Ammon's horn (tissue), 1 donor: ENCODE measurements around the gene SF1.
"Not testable (repeated sequence)": the region's sequence is repeated elsewhere in the genome, so short reads cannot be mapped to it uniquely, and the experiment has no call there.

Experiments
- DNase-seq: peaks from one replicate; pipeline ENCODE4 v3.0.0-alpha.2; 2016; ENCODE audit warnings: low spot score

Gene SF1, protein sequence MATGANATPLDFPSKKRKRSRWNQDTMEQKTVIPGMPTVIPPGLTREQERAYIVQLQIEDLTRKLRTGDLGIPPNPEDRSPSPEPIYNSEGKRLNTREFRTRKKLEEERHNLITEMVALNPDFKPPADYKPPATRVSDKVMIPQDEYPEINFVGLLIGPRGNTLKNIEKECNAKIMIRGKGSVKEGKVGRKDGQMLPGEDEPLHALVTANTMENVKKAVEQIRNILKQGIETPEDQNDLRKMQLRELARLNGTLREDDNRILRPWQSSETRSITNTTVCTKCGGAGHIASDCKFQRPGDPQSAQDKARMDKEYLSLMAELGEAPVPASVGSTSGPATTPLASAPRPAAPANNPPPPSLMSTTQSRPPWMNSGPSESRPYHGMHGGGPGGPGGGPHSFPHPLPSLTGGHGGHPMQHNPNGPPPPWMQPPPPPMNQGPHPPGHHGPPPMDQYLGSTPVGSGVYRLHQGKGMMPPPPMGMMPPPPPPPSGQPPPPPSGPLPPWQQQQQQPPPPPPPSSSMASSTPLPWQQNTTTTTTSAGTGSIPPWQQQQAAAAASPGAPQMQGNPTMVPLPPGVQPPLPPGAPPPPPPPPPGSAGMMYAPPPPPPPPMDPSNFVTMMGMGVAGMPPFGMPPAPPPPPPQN

DNA sequence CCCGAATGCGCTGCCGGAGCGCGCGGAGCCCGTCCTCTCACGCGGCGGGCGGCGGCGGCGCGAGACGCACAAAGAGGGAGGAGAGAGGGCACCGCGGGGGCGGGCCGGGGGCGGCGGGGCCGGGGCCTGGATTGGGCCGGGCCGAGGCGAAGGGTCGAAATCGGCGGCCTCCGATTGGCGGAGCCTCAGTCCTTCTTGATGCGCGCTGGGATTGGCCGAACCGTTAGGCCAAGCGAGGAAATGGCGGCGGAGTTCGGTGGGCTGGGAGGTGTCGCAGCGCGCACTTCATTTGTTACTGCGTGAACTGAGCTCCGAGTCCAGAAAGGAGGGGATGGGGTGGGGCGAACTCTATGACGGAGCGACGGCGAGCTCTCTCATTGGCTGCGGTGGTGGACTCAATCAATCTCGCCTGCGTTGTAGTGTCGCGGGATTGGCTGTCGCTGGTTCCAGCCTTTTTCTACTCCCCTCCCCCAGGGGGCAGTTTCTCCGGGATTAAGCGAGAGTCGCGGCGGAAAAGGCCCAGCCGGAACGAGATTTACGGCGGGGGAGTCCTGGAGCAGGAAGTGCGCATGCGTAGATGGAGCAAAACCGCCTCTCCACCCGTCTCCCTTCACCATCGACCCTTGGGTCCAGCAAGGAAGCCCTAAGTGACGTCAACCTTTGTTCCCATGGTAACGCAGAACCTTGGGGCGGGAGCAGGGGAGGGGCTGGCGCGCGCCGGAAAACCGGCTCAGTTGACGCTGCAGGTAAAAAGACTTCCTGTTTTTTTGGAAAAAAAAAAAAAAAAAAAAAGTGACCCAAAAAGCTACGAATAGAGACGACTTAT lies at the start of gene SF1:
TSS of gene SF1 (minus strand) at position 70 of the 826 bp plus-strand sequence. CDS start 150 bp downstream, outside the sequence.
- peak; percentile 100 for DNase-seq

GRCh38 chr11:64827451-64827839 lies 49.1 kb upstream of the SF1 start:
- no peak for DNase-seq

- no peak for DNase-seq
Observed at GRCh38 chr11:64826578-64827450, 48.5 kb upstream of the SF1 start.

DNA sequence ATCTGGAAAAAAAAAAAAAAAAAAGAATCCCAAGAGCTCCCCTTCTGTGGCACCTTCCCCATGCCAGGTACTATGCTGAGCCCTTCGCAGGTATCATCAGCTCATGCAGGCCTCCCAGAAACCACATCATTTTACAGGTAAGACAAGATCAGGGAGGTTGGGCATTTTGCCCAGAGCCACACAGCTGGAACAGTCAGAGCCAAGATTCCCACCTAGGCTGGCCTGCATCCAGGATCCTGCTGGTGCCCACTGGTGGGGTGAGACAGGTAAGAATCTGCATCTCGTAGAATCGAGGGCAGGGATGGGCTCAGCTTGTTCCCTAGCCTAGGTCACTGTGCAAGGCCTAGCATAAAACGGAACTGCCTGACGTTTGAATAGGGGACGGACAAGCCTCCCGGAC lies 47.7 kb upstream of the SF1 start:
- DNase-seq, result no peak

GRCh38 chr11:64823568-64824119 lies 45.3 kb upstream of the SF1 start:
- no peak for DNase-seq

DNA sequence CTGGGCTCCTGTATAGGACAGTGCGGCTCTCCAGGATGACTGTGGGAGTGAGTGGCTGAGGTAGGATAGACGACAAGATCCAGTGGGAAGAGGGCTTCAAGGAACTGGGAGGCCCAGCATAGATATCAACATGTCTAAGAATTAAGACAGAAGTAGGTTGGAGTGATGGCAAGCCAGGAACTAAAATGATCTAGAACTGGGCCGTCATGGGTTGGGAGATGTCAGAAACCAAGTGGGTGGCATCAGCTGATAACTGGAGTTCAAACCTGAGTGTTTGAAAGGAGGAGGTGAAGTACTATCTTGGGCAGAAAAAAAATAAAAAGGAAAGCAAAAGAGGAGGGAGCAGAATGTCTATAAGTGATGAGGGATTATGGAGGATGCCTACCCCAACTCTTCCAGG lies 39.1 kb upstream of the SF1 start:
- no peak for DNase-seq

DNA sequence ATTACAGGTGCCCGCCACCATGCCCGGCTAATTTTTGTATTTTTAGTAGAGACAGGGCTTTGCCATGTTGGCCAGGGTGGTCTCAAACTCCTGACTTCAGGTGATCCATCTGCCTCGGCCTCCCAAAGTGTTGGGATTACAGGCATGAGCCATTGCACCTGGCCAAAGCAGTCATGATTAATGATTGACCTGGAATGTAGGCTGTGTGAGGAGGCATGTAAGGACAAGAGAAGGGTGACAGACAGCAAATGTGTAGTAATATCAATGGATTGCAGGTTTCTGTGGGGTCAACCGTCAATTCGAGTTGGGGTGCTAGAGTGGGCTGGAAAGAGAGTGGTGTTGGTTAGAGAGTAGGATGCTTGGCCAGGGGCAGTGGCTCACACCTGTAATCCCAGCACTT lies 37.1 kb upstream of the SF1 start:
- DNase-seq, result not testable (repeated sequence)

DNA sequence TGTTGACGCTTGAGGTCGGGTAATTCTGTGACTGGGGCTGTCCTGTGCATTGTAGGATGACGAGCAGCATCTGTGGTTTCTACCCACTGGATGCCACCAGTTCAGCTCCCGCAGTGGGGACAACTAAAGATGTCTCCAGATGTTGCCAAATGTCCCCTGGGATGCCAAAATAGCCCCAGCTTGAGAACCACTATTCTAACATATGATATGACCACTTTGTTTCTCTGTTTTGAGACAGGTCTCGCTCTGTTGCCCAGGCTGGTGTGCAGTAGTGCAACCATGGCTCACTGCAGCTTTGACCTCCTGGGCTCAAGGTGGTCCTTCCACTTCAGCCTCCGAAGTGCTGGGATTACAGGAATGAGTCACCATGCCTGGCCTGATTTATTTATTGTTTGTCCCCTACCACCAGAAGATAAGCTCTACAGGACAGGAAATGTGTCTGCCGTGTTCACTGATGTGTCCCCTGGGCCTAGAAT lies 36.4 kb upstream of the SF1 start:
- no peak for DNase-seq

DNA sequence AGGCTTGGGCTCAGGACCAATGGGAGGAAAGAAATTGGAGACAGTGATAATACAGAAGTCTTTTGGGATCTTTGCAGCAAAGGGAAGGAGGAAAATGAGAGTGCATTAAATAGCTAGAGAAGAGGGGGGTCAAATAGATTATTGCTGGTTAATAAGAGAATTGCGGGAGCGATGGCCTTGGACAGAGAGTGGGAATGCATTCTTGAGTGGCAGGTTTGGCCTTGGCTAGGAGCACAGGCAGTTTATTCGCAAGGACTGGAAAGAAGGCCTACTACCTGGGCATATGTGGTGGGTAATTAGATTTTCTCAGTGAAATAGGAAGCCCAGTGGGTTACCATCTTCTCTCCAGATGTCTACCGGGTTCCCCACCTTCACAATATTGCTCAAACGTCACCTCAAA lies 35.5 kb upstream of the SF1 start:
- no peak for DNase-seq

- DNase-seq, result no peak
Observed at GRCh38 chr11:64810891-64811272, 32.5 kb upstream of the SF1 start.

GRCh38 chr11:64810271-64810890 lies 32.0 kb upstream of the SF1 start, which contains the start of gene MEN1:
TSS of gene MEN1 (minus strand) at chr11:64810551. CDS start at chr11:64810109, 442 bp downstream.
- DNase-seq, result peak; percentile 97

GRCh38 chr11:64809781-64810241 lies 31.5 kb upstream of the SF1 start:
- no peak for DNase-seq

DNA sequence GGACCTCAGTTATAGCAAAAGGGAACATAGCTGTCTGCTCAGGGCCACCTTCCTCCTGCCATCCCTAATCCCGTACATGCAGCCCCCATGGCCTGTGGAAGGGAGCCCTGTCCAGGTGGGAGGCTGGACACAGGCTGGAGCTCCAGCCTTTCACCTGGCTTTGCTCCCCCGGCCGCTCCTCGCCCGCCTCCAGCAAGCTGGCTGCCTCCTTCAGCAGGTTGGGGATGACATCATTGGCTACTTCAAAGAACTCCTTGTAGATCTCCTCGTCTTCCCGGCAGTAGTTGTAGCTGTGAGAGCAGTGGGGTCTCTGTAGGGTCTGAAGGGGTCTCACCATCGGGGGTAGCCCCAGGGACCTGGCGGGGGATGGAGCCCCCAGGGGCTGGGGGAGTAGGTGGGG lies 27.1 kb upstream of the SF1 start:
- no peak for DNase-seq

DNA sequence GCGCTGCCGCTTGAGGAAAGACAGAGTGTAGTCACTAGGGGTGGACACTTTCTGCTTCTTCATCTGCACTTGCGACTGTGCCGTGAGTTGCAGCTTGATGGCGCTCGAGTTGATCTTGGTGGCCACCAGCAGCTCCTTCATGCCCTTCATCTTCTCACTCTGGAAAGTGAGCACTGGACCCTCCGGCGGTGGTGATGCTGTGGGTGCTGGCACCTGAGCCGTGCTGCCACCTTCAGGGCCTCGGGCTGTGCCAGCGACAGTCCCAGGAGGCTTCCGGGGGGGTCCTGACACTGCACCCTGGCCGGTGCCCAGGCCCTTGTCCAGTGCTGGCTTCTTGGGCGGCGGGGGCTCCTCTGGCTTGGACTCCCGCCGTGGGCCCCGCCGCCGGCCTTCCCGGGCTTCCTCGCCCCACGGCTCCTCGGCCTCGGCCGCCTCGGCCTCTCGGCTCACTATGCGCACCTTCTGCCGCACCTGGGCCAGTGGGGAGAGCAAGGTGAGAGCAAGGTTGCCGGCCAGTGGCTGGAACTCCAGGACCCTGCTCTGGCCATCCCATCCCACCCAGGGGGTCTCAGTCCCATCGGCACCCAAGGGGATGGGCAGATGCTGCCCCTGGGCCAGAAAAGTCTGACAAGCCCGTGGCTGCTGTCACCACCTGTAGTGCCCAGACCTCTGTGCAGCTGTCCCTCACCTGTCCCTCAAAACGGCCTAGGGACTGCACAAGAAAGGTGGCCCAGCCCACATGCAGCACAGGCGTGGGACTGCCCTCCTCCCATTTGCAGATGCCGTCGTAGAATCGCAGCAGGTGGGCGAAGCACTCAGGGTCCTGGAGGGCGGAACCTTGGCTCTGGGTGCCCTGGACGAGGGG lies 26.2 kb upstream of the SF1 start:
- DNase-seq, result no peak

DNA sequence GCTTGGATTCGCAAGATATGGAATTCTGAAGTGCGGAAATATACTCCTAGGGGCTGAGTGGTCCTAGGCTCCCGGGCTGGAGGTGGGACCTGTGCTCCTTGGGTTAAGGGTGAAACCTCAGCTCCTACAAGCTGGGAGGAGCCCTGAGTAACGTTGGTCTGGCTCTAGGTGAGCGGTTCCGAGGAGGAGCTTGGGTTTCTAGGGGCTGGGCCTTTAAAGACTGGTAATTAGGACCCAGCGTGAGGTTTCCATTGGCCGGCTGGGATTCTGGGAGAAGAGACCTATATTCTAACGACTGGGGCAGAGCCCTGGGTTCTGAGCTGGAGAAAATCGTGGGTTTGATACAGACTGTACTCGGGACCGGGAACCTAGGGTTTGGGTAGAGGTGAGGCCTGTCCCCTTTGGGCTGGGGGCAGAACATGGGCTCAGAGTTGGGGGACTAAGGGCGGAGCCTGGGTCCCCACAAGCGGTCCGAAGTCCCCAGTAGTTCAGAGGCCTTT lies 25.6 kb upstream of the SF1 start:
- no peak for DNase-seq

- DNase-seq, result peak; percentile 87
Observed at GRCh38 chr11:64803158-64803845, 25.0 kb upstream of the SF1 start, which contains the start of gene MAP4K2. TSS of gene MAP4K2 (minus strand) at chr11:64803214. CDS start at chr11:64803149, 65 bp downstream.

DNA sequence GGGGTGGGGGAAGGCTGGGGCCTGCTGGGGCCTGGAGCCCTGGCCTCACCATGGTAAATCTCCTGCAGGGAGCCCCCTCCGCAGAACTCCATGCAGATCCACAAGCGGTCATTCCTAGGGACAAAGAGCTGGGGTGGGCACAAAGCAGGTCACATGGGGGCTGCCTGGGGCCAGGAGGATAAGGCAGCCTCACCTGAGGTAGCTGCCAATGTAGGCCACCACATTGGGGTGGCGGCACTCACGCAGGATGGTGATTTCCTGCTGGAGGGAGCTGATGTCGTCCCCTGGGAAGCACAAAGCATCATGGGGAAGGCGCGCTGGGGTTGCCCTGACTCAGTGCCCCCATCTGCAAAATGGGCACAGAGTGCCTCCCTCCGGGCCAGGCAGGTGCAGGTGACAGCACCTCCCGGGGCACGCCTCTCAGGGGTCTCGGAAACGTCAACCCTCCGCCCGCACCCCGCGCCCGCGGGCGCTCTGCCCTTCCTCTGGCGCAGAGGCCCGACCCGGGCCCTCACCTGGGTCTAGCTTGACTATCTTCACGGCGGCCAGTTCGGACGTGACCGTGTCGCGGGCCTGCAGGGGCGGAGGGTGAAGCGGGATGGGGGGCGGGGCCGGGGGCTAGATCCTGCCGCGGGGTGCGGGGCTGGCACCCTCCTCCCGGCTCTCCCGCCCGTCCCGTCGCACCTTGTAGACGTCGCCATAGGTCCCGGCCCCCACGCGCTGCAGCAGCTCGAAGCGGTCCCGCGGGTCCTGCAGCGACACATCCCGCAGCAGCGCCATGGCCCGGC lies 24.2 kb upstream of the SF1 start:
- no peak for DNase-seq
